GM19351 (cell line): ENCODE data around the gene EYS.

Source experiments
- ATAC-seq: cut with Tn5 transposase; IDR thresholded peaks from one replicate; pipeline ENCODE4 v1.9.1; 2021; ENCODE audit warnings: mild to moderate bottlenecking, moderate library complexity; ENCODE audit not compliant: unreplicated experiment

Gene EYS

GRCh38 chr6:64737418-64737817 lies 969.6 kb downstream of the EYS start:
- ATAC-seq = no peak

- ATAC-seq = no peak
Measured at GRCh38 chr6:64736421-64736950, 970.5 kb downstream of the EYS start.

GRCh38 chr6:64733433-64733832 lies 973.6 kb downstream of the EYS start:
- ATAC-seq = no peak

- no peak for ATAC-seq
Measured at GRCh38 chr6:64732888-64733287, 974.1 kb downstream of the EYS start.

GRCh38 chr6:64729522-64729921 lies 977.5 kb downstream of the EYS start:
- no peak for ATAC-seq

- no peak for ATAC-seq
Measured at GRCh38 chr6:64727075-64727474, 980.0 kb downstream of the EYS start.

GRCh38 chr6:64724091-64724490 lies 982.9 kb downstream of the EYS start:
- ATAC-seq = no peak

- no peak for ATAC-seq
Measured at GRCh38 chr6:64723327-64724058, 983.5 kb downstream of the EYS start.

GRCh38 chr6:64721865-64722264 lies 985.2 kb downstream of the EYS start:
- no peak for ATAC-seq

GRCh38 chr6:64717281-64717680 lies 989.7 kb downstream of the EYS start:
- ATAC-seq = no peak

- ATAC-seq = no peak
Measured at GRCh38 chr6:64715624-64716023, 991.4 kb downstream of the EYS start.

GRCh38 chr6:64714073-64714472 lies 993.0 kb downstream of the EYS start:
- no peak for ATAC-seq

GRCh38 chr6:64713175-64713574 lies 993.9 kb downstream of the EYS start:
- no peak for ATAC-seq

GRCh38 chr6:64712606-64713005 lies 994.4 kb downstream of the EYS start:
- no peak for ATAC-seq

- no peak for ATAC-seq
Measured at GRCh38 chr6:64703922-64704321, 1003.1 kb downstream of the EYS start.

GRCh38 chr6:64696053-64696452 lies 1011.0 kb downstream of the EYS start:
- no peak for ATAC-seq

- no peak for ATAC-seq
Measured at GRCh38 chr6:64694356-64694755, 1012.7 kb downstream of the EYS start.

GRCh38 chr6:64691064-64691463 lies 1016.0 kb downstream of the EYS start:
- ATAC-seq = no peak

GRCh38 chr6:64685401-64685800 lies 1021.6 kb downstream of the EYS start:
- ATAC-seq = no peak

- ATAC-seq = no peak
Measured at GRCh38 chr6:64683682-64684081, 1023.3 kb downstream of the EYS start.

- no peak for ATAC-seq
Measured at GRCh38 chr6:64681416-64682160, 1025.4 kb downstream of the EYS start.

GRCh38 chr6:64680446-64680845 lies 1026.6 kb downstream of the EYS start:
- ATAC-seq = no peak
